ENCODE measurements around the gene UHRF2.
"Not testable (repeated sequence)": the region's sequence is repeated elsewhere in the genome, so short reads cannot be mapped to it uniquely, and the experiment has no call there.

Gene UHRF2

GRCh38 chr9:6495466-6495865, 82.5 kb downstream of the UHRF2 start:
- DNase-seq, result no peak

- no peak for DNase-seq
Measured at GRCh38 chr9:6498982-6499381, 86.0 kb downstream of the UHRF2 start.

- no peak for DNase-seq
Measured at GRCh38 chr9:6501526-6502210, 88.7 kb downstream of the UHRF2 start.

GRCh38 chr9:6502399-6502798, 89.4 kb downstream of the UHRF2 start:
- DNase-seq, result no peak

- DNase-seq, result no peak
Measured at GRCh38 chr9:6506571-6506970, 93.6 kb downstream of the UHRF2 start.

GRCh38 chr9:6512085-6512657, 99.2 kb downstream of the UHRF2 start:
- no peak for DNase-seq

- no peak for DNase-seq
Measured at GRCh38 chr9:6522263-6522662, 109.3 kb downstream of the UHRF2 start.

- DNase-seq, result no peak
Measured at GRCh38 chr9:6525326-6526045, 112.5 kb downstream of the UHRF2 start.

- no peak for DNase-seq
Measured at GRCh38 chr9:6535594-6535993, 122.6 kb downstream of the UHRF2 start.

- no peak for DNase-seq
Measured at GRCh38 chr9:6538666-6539071, 125.7 kb downstream of the UHRF2 start.

- DNase-seq, result not testable (repeated sequence)
Measured at GRCh38 chr9:6542617-6543016, 129.6 kb downstream of the UHRF2 start.

GRCh38 chr9:6543204-6543603, 130.2 kb downstream of the UHRF2 start:
- no peak for DNase-seq

GRCh38 chr9:6545017-6545691, 132.2 kb downstream of the UHRF2 start:
- no peak for DNase-seq

- no peak for DNase-seq
Measured at GRCh38 chr9:6549106-6549800, 136.3 kb downstream of the UHRF2 start.

- DNase-seq, result no peak
Measured at GRCh38 chr9:6551136-6551535, 138.1 kb downstream of the UHRF2 start.

- no peak for DNase-seq
Measured at GRCh38 chr9:6552033-6552432, 139.0 kb downstream of the UHRF2 start.

GRCh38 chr9:6552498-6553121, 139.6 kb downstream of the UHRF2 start:
- DNase-seq, result no peak

GRCh38 chr9:6553866-6554265, 140.9 kb downstream of the UHRF2 start:
- DNase-seq, result no peak

All from GF-D8 (cell line).